ENCODE data around the gene SNRPA.
"Not testable (repeated sequence)": the region's sequence is repeated elsewhere in the genome, so short reads cannot be mapped to it uniquely, and the experiment has no call there.

The SNRPA gene

DNA sequence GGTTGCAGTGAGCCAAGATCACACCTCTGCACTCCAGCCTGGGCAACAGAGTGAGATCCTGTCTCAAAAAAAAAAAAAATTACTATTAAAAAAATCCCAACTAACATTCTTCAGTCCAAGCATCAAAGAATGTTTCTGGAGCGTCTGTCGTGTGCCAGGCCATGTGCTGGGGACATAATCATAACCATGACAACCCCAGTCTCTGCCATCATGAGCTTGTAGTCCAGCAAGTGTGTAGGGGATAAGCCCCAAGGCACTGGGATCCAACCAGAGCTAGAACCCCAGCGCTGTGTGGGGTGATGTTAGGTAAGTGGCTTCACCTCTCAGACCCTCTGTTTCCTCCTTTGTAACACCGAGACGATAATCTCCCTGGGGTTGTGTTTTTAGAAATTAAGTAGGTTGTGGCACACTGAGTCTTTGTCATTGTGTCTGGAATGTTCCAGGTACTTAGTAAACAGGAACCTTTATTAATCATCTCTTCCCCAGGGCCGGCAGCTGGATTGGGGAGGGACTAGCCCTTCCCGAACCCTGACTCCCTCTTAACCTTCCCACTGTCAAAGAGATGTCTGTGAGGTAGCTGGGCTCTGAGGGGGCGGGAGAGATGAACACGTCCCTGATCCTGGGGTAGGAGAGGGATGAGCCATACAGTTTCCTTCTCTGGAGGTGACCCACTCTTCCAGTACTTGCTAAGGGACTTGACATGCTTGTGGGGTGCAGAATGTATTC lies 28.9 kb upstream of the SNRPA start:
- no peak for DNase-seq (ENCODE audit: extremely low read depth, low read depth)

GRCh38 chr19:40723661-40724254 lies 27.2 kb upstream of the SNRPA start:
- TF ChIP-seq, protein P1, sequence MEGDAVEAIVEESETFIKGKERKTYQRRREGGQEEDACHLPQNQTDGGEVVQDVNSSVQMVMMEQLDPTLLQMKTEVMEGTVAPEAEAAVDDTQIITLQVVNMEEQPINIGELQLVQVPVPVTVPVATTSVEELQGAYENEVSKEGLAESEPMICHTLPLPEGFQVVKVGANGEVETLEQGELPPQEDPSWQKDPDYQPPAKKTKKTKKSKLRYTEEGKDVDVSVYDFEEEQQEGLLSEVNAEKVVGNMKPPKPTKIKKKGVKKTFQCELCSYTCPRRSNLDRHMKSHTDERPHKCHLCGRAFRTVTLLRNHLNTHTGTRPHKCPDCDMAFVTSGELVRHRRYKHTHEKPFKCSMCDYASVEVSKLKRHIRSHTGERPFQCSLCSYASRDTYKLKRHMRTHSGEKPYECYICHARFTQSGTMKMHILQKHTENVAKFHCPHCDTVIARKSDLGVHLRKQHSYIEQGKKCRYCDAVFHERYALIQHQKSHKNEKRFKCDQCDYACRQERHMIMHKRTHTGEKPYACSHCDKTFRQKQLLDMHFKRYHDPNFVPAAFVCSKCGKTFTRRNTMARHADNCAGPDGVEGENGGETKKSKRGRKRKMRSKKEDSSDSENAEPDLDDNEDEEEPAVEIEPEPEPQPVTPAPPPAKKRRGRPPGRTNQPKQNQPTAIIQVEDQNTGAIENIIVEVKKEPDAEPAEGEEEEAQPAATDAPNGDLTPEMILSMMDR (IDR thresholded peaks at IDR 0.05; ENCODE audit: low read depth, low read length) = no peak
- no peak for DNase-seq (ENCODE audit: extremely low read depth, low read depth)

More for the DNA sequence above, 28.9 kb upstream of the SNRPA start:
- TF ChIP-seq, protein P1 (IDR thresholded peaks at IDR 0.05; ENCODE audit: low read depth, low read length) = no peak

- no peak for DNase-seq (ENCODE audit: extremely low read depth, low read depth)
- TF ChIP-seq, protein P1 (IDR thresholded peaks at IDR 0.05; ENCODE audit: low read depth, low read length) = no peak
These were observed 26.7 kb upstream of the SNRPA start for GRCh38 chr19:40724315-40724714.

- TF ChIP-seq, protein P1 (IDR thresholded peaks at IDR 0.05; ENCODE audit: low read depth, low read length) = no peak
- DNase-seq (ENCODE audit: extremely low read depth, low read depth) = no peak
These were observed 26.1 kb upstream of the SNRPA start for GRCh38 chr19:40724855-40725254.

DNA sequence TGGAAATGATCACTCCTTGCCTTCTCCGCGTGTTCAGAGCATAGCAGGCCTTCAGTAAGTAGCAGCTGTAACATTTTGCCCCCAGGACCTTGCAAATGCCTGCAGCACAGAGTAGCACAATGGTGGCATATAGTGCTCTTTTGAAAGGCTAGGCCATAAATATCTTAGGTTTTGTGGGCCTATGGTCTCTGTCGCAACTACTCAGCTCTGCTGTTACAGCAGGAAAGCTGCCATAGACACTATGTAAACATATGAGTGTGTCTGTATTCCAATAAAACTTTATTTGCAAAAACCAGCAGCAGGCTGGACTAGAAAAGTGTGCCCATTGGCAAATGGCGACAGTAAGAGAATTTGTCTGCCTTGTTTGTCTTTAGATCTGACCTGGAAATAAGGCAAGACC lies 24.7 kb upstream of the SNRPA start:
- TF ChIP-seq, protein P1 (IDR thresholded peaks at IDR 0.05; ENCODE audit: low read depth, low read length) = no peak

GRCh38 chr19:40730065-40730464 lies 20.9 kb upstream of the SNRPA start:
- DNase-seq (ENCODE audit: extremely low read depth, low read depth) = not testable (repeated sequence)

More for the DNA sequence above, 24.7 kb upstream of the SNRPA start:
- DNase-seq (ENCODE audit: extremely low read depth, low read depth) = no peak

DNA sequence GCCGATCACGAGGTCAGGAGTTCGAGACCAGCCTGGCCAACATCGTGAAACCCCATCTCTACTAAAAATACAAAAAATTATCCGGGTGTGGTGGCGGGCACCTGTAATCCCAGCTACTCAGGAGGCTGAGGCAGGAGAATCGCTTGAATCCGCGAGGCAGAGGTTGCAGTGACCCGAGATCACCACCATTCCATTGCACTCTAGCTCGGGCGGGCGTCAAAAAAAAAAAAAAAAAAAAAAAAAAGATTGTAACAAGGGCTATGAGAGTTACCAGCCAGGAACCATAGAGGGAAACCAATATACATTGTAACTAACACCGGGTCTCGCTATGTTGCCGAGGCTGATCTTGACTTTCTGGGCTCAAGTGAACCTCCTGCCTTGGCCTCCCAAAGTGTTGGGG lies 18.7 kb upstream of the SNRPA start:
- DNase-seq (ENCODE audit: extremely low read depth, low read depth) = not testable (repeated sequence)

GRCh38 chr19:40733149-40733548 lies 17.9 kb upstream of the SNRPA start:
- DNase-seq (ENCODE audit: extremely low read depth, low read depth) = no peak
- TF ChIP-seq, protein P1 (IDR thresholded peaks at IDR 0.05; ENCODE audit: low read depth, low read length) = no peak

Data from AG09319 (cell line).